HG02798 (cell line): ENCODE data around the gene SECTM1.
"Not testable (repeated sequence)": the region's sequence is repeated elsewhere in the genome, so short reads cannot be mapped to it uniquely, and the experiment has no call there.

Source experiments
- ATAC-seq: cut with Tn5 transposase; IDR thresholded peaks from one replicate; pipeline ENCODE4 v1.9.1; 2021; ENCODE audit warnings: mild to moderate bottlenecking; ENCODE audit not compliant: unreplicated experiment, poor library complexity

SECTM1 gene

GRCh38 chr17:82333279-82334171 lies at the start of gene SECTM1:
Gene SECTM1, minus strand, starts transcription at chr17:82333766. Its CDS starts 6,526 bp downstream, at chr17:82327240.
- no peak for ATAC-seq

GRCh38 chr17:82382933-82383255 lies 49.3 kb upstream of the SECTM1 start:
- no peak for ATAC-seq

- ATAC-seq, result not testable (repeated sequence)
Measured at GRCh38 chr17:82382220-82382932, 48.8 kb upstream of the SECTM1 start.

GRCh38 chr17:82381703-82382009 lies 48.1 kb upstream of the SECTM1 start:
- ATAC-seq, result not testable (repeated sequence)

GRCh38 chr17:82380860-82381702 lies 47.5 kb upstream of the SECTM1 start:
- ATAC-seq, result no peak

- no peak for ATAC-seq
Measured at GRCh38 chr17:82378741-82379021, 45.1 kb upstream of the SECTM1 start.

GRCh38 chr17:82377924-82378740 lies 44.6 kb upstream of the SECTM1 start:
- ATAC-seq, result no peak

- not testable (repeated sequence) for ATAC-seq
Measured at GRCh38 chr17:82377294-82377693, 43.7 kb upstream of the SECTM1 start.

- no peak for ATAC-seq
Measured at GRCh38 chr17:82376042-82376730, 42.6 kb upstream of the SECTM1 start.

GRCh38 chr17:82375359-82376041 lies 41.9 kb upstream of the SECTM1 start:
- no peak for ATAC-seq

GRCh38 chr17:82374626-82375331 lies 41.2 kb upstream of the SECTM1 start:
- ATAC-seq, result no peak

- ATAC-seq, result no peak
Measured at GRCh38 chr17:82373731-82374625, 40.4 kb upstream of the SECTM1 start.

- not testable (repeated sequence) for ATAC-seq
Measured at GRCh38 chr17:82373072-82373452, 39.5 kb upstream of the SECTM1 start.

GRCh38 chr17:82372249-82373071 lies 38.9 kb upstream of the SECTM1 start:
- no peak for ATAC-seq

- no peak for ATAC-seq
Measured at GRCh38 chr17:82371333-82372248, 38.0 kb upstream of the SECTM1 start, which contains the start of gene UTS2R. Gene UTS2R, plus strand, starts transcription at chr17:82371765. Its CDS starts 2,560 bp downstream, at chr17:82374325.
